GM19467 (cell line): ENCODE results near the gene ZBTB43.
"Not testable (repeated sequence)": the region's sequence is repeated elsewhere in the genome, so short reads cannot be mapped to it uniquely, and the experiment has no call there.

Experiments used
- ATAC-seq: cut with Tn5 transposase; IDR thresholded peaks from one replicate; pipeline ENCODE4 v1.9.1; 2021; ENCODE audit warnings: mild to moderate bottlenecking, moderate library complexity; ENCODE audit not compliant: unreplicated experiment

The ZBTB43 gene, protein sequence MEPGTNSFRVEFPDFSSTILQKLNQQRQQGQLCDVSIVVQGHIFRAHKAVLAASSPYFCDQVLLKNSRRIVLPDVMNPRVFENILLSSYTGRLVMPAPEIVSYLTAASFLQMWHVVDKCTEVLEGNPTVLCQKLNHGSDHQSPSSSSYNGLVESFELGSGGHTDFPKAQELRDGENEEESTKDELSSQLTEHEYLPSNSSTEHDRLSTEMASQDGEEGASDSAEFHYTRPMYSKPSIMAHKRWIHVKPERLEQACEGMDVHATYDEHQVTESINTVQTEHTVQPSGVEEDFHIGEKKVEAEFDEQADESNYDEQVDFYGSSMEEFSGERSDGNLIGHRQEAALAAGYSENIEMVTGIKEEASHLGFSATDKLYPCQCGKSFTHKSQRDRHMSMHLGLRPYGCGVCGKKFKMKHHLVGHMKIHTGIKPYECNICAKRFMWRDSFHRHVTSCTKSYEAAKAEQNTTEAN

DNA sequence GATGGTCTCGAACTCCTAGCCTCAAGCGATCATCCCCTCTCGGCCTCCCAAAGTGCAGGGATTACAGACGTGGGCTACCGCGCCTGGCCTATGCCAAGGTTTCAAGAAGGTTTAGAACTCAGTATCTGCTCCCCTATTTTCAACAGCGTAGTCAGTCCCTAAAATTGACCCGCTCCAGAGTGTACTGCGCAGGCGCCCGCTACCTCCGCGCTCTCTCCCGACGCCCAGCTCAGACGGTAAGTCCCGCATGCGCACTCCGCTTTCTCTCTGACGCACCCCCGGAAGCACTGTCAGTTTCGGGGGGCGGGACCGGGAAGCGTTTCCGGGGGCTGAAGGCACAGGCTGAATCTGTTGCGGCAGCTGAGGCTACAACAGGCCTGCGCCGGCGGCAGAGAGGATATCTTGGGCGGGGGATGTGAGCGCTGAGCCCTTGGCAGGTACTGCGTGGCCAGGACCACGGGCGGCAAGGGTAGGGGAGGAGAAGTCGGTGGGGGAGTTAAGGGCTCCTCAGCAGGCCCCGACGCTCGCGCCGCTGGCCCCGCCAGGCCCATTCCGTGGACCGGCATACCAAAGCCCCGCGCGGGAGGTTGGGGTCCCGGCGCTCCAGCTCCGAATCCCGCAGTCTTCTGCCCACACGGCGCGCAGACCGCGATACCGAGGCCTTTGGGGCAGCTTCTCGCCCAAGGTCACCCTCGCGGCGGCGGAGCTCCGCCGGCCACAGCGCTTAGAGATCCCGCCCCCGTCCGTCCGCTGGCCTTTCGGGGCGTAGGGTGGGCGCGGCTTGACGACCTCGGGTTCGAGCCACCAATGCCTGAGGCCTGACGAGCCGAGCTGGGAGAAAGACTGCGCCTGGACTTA, at the start of gene ZBTB43:
Gene ZBTB43, plus strand, starts transcription at position 345 of the 858 bp plus-strand sequence. CDS start 27,470 bp downstream, outside the sequence.
- ATAC-seq, result peak; percentile 66

DNA sequence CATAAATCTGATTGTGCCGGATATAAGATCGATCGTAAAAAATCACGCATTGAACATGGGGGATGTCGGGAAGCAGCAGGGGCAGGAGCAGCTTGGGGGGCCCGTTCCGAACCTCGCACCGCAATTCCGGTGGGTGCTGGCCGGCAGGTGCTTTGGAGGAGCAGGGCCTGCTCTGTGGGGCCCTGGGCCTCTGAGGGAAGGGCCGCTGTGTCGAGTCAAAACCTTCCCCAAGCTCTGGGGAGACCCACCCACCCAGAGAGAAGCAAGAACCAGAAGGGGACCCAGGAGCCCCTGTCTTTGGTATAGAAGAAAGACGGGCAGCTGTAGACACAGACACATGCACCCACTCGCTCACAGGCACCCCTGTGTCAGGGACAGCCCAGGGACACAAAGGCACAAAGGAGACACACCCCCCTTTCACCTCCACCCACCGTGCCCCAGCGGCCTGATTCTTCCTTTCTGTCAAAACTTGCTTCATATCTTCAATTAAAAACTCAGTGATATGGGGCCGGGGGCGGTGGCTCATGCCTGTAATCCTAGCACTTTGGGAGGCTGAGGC, 49.4 kb upstream of the ZBTB43 start:
- no peak for ATAC-seq

DNA sequence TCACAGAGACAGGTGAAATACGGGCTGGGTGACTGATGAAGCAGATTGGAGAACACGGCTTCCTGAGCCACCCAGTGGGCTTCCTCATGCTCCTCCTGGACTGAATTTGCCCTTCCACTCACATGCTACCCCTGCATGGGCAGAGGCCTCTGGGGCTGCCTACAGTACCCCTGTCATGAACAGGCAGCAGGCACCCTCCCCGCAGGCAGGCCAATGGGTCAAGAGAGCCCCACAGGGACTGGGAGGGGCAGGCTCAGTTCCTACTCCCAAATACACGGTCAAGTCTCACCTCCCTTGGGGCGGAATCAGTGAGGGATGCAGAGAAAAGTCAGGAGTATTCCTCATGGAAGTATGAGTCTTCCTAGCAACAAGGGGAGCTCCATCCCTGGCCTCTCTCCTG, 48.6 kb upstream of the ZBTB43 start:
- no peak for ATAC-seq

DNA sequence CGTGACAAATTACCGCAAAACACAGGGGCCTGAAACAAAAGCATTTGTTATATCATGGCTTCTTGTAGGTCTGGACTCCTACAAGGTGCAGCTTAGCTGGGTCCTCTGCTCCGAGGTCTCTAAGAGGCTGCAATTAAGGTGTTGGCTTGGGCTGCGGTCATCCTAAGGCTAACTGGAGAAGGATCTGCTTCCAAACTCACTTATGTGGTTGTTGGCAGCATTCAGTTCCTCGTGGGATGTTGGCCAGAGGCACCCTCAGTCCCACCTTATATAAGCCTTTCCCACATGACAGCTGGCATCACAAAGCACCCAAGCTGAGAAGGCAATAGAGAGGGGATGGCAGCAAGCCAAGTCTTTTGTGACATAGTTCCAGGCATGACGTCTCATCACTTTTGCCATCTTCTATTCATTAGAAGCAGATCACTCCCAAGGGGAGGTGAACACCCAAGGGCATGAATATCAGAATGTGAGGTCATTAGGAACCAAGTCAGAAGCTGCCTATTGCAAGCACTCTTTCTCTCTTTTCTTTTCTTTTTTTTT, 47.9 kb upstream of the ZBTB43 start:
- ATAC-seq, result no peak

DNA sequence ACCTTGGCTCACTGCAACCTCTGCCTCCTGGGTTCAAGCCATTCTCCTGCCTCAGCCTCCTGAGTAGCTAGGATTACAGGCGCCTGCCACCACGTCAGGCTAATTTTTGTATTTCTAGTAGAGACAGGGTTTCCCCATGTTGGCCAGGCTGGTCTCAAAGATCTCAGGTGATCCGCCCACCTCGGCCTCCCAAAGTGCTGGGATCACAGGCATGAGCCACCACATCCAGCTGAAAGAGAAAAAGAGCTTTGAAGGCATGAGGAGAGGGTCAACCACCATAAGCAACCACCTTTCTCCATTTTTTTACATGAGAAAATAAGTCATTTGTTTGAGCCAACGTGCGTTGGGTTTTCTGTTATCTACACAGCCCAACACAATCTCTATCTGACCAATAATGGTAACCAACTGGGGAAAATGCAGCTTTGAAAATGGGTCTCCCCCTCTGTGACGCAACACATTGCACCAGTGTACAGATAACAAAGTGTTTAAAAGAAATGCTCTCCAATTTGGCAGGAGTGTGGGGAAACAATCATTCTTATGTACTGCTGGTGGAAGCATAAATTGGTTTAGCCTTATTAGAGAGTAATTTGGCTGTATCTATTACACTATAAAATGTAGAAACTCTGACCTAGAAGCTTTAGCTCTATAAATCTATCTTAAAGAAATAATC, 45.8 kb upstream of the ZBTB43 start:
- no peak for ATAC-seq

DNA sequence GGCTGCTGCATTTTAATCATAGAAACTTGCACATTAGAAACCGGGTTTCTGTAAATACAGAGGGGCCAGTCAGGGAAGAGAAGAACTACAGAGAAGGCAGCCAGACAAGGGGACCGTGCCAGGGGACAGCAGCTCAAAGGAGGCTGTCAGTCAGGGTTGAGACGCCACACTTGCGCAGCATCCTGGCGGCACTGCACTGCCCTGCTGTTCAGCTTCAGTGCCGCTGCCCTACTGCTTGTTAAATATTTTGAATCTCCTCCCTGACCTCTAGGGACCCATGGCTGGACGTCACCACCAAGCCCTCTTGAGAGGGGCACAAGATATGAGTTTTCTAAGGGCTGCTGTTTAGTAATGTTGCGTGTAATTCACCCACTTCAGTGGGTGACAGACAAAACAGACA, 43.6 kb upstream of the ZBTB43 start:
- no peak for ATAC-seq

DNA sequence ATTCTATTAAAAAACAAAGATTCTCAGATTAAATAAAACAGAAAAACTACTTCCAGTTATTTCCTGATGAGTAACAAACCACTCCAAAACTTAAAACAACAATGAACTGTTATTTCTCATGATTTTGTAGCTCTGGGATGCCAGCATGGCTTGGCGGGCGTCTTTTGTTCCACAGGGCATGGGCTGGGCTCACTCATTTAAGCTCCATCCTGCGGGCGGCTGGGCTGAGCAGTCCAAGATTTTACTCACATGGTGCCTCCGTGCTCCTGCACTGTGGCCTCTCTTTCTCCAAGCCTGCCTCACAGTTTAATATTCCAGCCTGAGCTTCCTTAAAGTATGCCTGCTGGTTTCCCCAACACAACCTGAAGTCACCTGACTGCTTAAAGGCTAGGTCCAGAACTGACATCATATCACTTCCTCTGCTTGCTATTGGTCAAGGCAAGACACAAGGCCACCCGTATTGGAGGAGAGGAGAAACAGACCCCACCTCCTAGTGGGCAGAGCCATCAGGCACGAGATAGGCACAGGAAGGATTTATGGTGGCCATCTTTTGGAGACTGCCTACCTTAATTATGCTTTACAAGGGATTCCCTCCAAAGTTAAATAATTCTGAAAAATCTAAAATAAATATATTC, 41.6 kb upstream of the ZBTB43 start:
- no peak for ATAC-seq

DNA sequence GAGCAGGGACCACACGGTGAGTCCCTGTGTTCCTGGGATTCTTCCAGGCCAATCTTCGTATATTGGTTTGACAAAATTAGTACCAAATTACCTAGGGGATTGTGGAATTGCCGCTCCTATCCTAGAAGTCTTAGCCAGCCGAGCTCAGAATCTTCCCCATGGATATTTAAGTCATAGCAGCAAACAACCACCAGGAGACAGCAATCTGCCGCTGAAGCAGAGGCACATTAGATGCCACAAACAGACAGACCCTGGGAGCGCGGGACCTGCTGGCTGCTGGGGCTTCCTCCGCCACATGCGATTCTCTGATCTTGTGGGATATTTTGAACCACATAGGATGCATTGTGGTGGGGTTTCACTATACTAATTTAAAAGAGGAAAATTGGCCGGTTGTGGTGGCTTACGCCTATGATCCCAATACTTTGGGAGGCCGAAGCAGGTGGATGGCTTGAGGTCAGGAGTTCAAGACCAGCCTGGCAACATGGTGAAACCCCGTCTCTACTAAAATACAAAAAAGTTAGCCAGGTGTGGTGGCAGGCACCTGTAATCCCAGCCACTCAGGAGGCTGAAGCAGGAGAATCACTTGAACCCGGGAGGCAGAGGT, 31.7 kb upstream of the ZBTB43 start:
- ATAC-seq, result no peak

DNA sequence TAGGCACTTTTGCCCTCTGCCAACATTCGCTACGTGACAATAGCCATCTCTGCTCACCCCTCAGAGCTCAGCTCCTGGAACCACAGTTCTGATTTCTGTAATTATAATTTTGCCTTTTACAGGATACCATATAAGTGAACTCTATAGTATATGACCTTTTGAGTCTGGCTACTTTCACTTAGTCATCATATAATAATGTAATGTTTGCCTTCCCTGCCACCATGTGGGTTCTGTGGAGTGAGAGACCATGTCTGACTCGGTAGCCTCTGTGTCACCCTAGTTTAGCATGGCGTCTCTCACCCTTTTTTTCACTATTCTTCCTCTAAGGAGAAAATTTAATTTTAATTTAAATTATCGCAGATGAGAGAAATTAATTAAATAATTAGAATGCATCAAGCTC, 28.9 kb upstream of the ZBTB43 start:
- ATAC-seq, result no peak

DNA sequence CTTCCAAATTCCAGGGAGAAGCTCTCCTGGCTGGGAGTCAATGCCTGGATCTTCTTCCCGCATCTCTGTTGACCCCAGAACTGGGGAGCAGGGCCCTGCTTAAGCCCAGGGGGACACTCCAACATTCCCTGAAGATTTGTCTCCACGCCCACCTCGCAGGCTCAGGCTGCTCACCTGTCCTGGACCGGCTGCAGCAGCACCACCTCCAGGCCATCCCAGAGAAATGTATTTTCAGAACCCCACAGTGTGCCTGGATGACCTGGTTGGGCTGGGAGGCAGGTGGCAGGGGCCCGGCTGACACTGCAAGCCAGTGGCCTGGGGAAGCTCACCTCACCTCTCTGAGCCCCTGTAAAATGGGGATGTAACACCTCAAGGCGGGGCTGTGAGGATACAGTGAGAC, 27.1 kb upstream of the ZBTB43 start:
- ATAC-seq, result no peak

DNA sequence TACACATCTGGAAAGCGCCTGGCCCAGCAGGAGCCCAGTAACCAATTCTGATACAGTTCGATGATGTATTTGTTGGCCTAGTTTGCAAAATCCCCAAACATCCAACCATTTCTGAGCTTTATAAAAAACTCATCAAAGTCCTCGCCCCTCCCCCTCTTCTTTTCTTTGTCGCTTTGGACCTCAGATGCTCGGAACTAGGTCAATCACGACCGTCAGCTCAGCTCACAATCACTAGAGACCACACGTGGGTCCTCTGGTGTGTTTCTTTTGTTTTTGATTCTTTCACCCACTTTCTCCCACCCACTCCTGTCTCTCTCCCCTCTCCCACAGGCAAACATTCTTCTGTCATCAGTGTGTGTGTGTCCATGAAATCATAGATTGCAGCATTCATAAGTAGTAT, 26.7 kb upstream of the ZBTB43 start:
- ATAC-seq, result no peak

DNA sequence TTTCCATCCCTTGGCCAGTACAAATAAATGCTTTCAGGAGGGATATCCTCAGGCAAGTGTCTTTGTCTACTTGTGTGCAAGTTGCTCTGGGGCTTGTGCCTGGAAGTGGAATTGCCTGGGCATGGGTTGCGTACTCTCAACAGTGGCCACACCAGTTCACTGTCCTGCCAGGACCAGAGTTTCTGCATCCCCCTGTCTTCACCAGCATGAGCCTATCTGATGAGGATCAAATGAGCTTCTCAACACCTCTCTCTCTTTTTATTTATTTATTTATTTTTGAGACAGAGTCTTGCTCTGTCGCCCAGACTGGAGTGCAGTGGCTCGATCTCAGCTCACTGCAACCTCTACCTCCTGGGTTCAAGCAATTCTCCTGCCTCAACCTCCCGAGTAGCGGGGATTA, 26.1 kb upstream of the ZBTB43 start:
- not testable (repeated sequence) for ATAC-seq

DNA sequence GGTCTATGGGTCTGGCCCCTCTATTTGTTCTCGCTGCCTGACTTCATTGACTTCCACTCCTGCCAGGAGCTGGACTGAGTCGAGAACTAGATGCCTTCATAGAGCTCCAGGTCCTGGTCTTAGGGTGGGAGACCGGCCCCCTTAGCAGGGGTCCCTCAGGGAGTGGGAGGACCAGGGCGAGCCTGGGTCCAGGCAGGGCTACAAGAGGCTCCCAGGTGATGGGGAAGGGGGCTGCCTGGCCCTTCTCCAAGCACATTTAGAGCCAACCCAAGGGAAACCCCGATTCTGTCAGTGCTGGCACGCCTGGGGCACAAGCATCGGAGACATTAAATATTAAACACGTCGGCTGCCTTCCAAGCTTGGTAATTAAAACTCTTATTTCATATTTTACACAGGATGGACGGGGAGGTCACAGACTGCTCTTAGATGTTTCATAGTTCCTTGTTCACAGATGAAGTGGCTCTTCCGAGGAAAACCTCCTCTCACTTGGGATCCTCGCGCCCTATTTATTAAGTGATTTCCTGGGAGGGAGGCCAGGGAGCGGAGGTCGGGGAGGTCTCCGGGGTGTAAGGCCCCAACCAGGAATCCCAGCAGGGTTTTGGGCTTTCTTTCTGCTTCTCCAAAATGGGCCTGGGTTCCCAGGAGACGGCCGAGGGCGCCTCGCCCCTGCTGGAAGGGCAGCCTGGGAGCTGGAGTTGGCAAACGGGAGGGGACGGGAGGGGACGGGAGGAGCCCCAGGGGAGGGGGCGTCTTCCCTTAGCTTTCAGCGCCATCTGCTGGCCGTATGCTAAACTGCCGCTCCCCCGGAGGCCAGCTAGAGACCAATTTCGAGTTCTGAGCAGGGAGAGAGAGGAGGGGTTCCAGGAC, 23.4 kb upstream of the ZBTB43 start:
- no peak for ATAC-seq

DNA sequence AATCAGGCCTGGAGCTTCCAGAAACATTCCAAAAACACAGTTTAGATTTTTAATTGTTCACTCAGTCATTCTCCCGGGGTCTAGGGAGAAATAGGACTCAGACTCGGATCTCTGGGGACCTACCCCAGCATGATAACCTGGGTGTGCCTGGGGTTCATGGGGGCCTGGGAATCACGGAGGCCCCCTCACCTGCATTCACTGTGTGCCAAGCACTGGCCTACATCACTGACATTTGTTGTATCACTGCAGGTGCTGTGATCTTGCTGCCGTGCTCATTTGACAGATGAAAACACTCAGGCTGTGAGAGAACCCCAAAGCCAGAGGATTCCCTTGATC, 22.8 kb upstream of the ZBTB43 start:
- ATAC-seq, result no peak

DNA sequence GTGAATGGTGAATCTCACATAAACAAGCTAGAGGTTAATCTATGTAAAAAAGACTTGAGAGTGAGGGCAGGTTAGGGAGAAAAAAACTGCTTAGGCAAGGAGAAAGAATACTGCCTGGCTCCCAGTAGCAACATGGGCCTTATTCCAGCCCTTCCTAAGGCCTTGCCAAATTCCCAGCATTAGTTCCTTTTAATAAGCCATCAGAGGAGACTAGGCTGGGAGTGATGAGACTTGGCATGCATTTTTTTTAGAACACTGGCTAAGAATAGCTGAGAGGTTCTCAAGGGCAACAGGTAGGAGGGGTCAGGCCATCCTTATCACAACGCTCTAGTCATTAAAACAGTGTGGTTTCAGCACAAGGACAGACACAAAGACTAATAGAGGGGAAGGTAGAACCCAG, 20.9 kb upstream of the ZBTB43 start:
- ATAC-seq, result no peak

DNA sequence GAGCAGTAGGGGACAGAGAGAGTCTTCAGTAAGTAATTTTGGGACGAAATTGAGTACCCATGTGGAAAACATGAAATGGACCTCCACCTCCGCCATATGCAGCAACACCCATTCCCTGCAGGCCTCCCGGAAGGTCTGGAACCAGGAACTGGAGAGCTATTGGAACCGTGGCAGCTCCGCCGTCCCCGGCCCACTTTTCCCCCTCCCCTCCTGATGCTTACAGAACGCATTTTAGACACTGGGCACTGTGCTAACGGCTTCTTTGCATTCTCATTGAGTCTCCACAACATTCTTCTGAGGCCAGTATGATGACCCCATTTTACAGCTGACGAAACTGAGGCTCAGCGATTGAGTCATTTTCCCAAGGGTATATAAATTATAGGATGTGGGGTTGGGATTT, 20.4 kb upstream of the ZBTB43 start:
- no peak for ATAC-seq

DNA sequence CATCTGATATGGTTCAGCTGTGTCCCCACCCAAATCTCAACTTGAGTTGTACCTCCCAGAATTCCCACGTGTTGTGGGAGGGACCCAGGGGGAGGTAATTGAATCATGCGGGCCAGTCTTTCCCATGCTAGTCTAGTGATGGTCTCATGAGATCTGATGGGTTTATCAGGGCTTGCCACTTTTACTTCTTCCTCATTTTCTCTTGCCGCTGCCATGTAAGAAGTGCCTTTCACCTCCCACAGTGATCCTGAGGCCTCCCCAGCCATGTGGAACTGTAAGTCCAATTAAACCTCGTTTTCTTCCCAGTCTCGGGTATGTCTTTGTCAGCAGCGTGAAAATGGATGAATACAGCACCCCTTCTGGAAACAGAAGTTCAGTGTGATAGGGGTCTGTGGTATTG, 20.0 kb upstream of the ZBTB43 start:
- ATAC-seq, result not testable (repeated sequence)

DNA sequence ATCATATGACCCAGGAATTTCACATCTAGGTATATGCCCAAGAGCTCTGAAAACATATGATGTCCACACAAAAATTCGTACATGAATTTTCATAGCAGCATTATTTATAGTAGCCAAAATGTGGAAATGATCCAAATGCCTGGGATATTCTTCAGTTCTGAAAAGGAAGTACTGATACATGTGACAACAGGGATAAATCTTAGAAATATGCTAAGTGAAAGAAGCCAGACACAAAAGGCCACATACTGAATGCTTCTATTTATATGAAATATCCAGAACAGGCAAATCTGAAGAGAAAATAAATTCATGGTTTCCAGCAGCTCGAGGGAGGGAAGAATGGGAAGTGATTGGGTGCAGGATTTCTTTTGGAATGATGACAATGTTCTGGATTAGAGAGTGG, 16.8 kb upstream of the ZBTB43 start:
- no peak for ATAC-seq
